Adrenal gland (tissue), 5 donors: ENCODE measurements around the gene MUC15.

Experiments
- POLR2A ChIP-seq, 2 donors: fragments of 450-650 bp; IDR thresholded peaks; one replicate each; pipeline ENCODE4 v1.6.1; 2017; ENCODE audit warnings: antibody characterized with exemption in 2 of 2, mild to moderate bottlenecking in 2 of 2, moderate library complexity in 1 of 2
- TF ChIP-seq, protein P1 (sequence below), 6 experiments: fragments of 450-650 bp in 4 of 6; fragments of 200-600 bp in 2 of 6; sonication (generic) in 1 of 6; IDR thresholded peaks; 1 replicate in 5 of 6; 2 replicates in 1 of 6; pipeline versions ENCODE4 v1.5.1 to v1.8.0; 2016 to 2021; ENCODE audit warnings: antibody characterized with exemption in 6 of 6, mild to moderate bottlenecking in 2 of 6, moderate library complexity in 1 of 6
- donor health status: DM: no; HTN: no; CAD: no.

DNA sequence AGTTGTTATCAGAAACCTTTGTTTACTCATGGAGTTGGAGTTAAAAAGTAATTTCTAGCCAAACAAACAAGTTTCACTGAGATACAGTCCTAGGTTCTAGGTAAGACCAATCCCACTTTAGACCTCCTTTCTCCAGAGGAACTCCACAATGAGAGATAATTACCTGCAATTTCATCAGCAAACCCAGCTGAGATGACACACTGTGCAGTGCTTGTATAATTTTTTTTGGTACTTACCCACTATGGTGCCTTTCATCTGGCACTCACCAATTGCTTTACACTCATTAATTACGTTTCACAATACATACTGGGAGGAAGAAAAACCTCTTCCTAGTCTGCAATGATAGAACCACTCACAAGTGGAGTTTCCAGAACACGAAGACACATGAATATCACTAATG is 1.8 kb upstream of the MUC15 start:
- TF ChIP-seq, protein P1, sequence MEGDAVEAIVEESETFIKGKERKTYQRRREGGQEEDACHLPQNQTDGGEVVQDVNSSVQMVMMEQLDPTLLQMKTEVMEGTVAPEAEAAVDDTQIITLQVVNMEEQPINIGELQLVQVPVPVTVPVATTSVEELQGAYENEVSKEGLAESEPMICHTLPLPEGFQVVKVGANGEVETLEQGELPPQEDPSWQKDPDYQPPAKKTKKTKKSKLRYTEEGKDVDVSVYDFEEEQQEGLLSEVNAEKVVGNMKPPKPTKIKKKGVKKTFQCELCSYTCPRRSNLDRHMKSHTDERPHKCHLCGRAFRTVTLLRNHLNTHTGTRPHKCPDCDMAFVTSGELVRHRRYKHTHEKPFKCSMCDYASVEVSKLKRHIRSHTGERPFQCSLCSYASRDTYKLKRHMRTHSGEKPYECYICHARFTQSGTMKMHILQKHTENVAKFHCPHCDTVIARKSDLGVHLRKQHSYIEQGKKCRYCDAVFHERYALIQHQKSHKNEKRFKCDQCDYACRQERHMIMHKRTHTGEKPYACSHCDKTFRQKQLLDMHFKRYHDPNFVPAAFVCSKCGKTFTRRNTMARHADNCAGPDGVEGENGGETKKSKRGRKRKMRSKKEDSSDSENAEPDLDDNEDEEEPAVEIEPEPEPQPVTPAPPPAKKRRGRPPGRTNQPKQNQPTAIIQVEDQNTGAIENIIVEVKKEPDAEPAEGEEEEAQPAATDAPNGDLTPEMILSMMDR (IDR thresholded peaks at IDR 0.05) = no peak
- TF ChIP-seq POLR2A (IDR thresholded peaks at IDR 0.05) = no peak
